Natural killer cell treated with Interleukin-12 subunit alpha and Interleukin-12 subunit beta and Interleukin-15 and Interleukin-18, amount 100 ng/mL, for 72 hours (primary cell): ENCODE data around the gene USHBP1. TPM values are rescaled to one million over a fixed set of nuclear protein-coding genes. Genes with fewer than 3 reads are reported as not detected.
A peak's percentile ranks its signal among the peaks of the same experiment; 100 is the strongest.
"Not testable (repeated sequence)": the region's sequence is repeated elsewhere in the genome, so short reads cannot be mapped to it uniquely, and the experiment has no call there.

Experiments
- ATAC-seq, 2 donors: fragments of 150-1000 bp; cut with Tn5 transposase in 1 of 2; sonication (Bioruptor Pico), chemical (Tn5 transposase) in 1 of 2; 2 replicates each; pipeline ENCODE4 v1.10.0; 2021
- DNase-seq: peaks from one replicate; pipeline ENCODE4 v3.0.0; 2022; ENCODE audit warnings: low spot score
- H3K27ac Mint-ChIP-seq, 2 donors: 1 replicate in 1 of 2; 2 replicates in 1 of 2; pipeline ENCODE4 v1.8.0; 2022; ENCODE audit warnings: mixed read lengths in 2 of 2, mild to moderate bottlenecking in 1 of 2, moderate library complexity in 1 of 2
- H3K27me3 Mint-ChIP-seq, 2 donors: 1 replicate in 1 of 2; 2 replicates in 1 of 2; pipeline ENCODE4 v1.8.0; 2022; ENCODE audit warnings: mixed read lengths in 2 of 2
- H3K36me3 Mint-ChIP-seq: one replicate; pipeline ENCODE4 v1.8.0; 2022; ENCODE audit warnings: mixed read lengths
- H3K4me1 Mint-ChIP-seq, 2 donors: 1 replicate in 1 of 2; 2 replicates in 1 of 2; pipeline ENCODE4 v1.8.0; 2022; ENCODE audit warnings: low read depth in 2 of 2, mixed read lengths in 2 of 2, mild to moderate bottlenecking in 1 of 2
- H3K4me3 Mint-ChIP-seq: one replicate; pipeline ENCODE4 v1.8.0; 2022; ENCODE audit warnings: mixed read lengths
- H3K9me3 Mint-ChIP-seq: 2 replicates; pipeline ENCODE4 v1.8.0; 2022; ENCODE audit warnings: mixed read lengths
- total RNA-seq, 2 donors: library from RNA; stranded (reverse); gene quantifications; one replicate each; pipeline ENCODE4 v1.2.3, GENCODE V29; 2022

The USHBP1 gene
- total RNA-seq, 2 donors from 2014 or later, result not detected

DNA sequence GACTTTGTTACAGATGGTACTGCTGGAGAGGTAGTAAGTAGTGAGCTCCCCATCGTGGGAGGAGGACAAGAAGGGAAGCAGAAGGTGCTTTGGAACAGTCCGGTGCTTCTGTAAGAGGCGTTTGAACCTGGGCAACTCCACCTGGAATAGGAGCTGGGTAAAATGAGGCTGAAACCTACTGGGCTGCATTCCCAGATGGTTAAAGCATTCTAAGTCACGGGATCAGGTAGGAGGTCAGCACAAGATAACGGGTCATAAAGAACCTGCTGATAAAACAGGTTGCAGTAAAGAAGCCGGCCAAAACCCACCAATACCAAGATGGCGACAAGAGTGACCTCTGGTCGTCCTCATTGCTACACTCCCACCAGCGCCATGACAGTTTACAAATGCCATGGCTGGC is 22.2 kb upstream of the USHBP1 start:
- Mint-ChIP-seq H3K4me1 (peaks cover 4 to 8% of the 10 kb centered on the region in 2 donors), H3K9me3 (no peaks in the 10 kb centered on the region), H3K27me3 (peaks cover 0 to 2% of the 10 kb centered on the region in 2 donors), H3K4me3 (no peak overlapping the region), H3K27ac (no peak overlapping the region), H3K36me3 (no peaks in the 10 kb centered on the region)
- ATAC-seq (no peak), DNase-seq (no peak)

DNA sequence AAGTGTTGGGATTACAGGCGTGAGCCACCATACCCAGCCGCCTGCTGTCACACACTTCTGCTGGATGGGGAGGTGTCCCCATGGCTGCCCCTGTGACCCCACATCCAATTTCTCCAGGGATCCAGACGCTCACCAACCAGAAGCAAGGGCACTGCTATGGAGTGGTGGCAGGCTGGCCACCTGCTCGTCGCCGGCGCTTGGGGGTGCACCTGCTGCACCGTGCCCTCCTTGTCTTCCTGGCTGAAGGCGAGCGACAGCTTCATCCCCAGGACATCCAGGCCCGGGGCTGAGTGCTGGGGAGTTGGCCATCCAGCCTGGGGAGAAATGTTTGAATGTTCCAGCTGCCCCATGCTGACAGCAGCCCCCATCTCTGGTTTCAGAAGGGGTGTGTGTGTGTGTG is 21.7 kb upstream of the USHBP1 start:
- Mint-ChIP-seq H3K27me3 (peaks cover 0 to 2% of the 10 kb centered on the region in 2 donors), H3K4me1 (peaks cover 4 to 8% of the 10 kb centered on the region in 2 donors), H3K27ac (no peak overlapping the region), H3K9me3 (no peaks in the 10 kb centered on the region), H3K4me3 (no peak overlapping the region), H3K36me3 (no peaks in the 10 kb centered on the region)
- no peak for ATAC-seq
- no peak for DNase-seq

GRCh38 chr19:17285415-17286135 is 21.0 kb upstream of the USHBP1 start:
- H3K27ac Mint-ChIP-seq, result no peak overlapping the region
- H3K4me3 Mint-ChIP-seq, result no peak overlapping the region
- DNase-seq (no peak), ATAC-seq (no peak)
- H3K9me3 Mint-ChIP-seq, result no peaks in the 10 kb centered on the region
- no peaks in the 10 kb centered on the region for H3K36me3 Mint-ChIP-seq
- H3K4me1 Mint-ChIP-seq, result peaks cover 4 to 8% of the 10 kb centered on the region in 2 donors
- peaks cover 0 to 2% of the 10 kb centered on the region in 2 donors for H3K27me3 Mint-ChIP-seq

DNA sequence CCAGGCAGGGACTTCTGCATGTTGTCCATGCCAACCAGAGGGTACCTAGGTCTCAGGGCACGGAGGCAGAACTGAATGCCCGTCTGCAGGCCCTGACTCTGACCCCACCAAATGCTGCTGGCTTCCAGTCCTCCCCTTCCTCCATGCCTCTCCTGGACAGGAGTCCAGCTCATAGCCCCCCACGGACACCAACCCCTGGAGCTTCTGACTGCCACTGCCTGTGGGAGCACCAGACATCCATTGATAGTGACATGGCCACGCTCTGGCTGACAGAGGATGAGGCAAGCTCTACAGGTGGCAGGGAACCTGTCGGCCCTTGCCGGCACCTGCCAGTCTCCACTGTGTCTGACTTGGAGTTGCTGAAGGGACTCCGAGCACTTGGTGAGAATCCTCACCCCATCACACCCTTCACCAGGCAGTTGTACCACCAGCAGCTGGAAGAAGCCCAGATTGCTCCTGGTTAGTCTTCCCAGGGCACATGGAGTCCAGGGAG is 19.0 kb upstream of the USHBP1 start:
- Mint-ChIP-seq H3K36me3 (no peaks in the 10 kb centered on the region), H3K4me1 (peaks cover 4 to 8% of the 10 kb centered on the region in 2 donors), H3K9me3 (no peaks in the 10 kb centered on the region), H3K27me3 (peaks cover 0 to 2% of the 10 kb centered on the region in 2 donors), H3K27ac (no peak overlapping the region), H3K4me3 (no peak overlapping the region)
- no peak for DNase-seq
- no peak for ATAC-seq

- DNase-seq (peak; percentile 83), ATAC-seq (peak; percentile 89 to 94)
- H3K4me3 Mint-ChIP-seq, result peak overlapping the region; percentile 89
- H3K4me1 Mint-ChIP-seq, result peaks cover 4 to 8% of the 10 kb centered on the region in 2 donors
- no peaks in the 10 kb centered on the region for H3K9me3 Mint-ChIP-seq
- H3K27me3 Mint-ChIP-seq, result peaks cover 0 to 2% of the 10 kb centered on the region in 2 donors
- no peaks in the 10 kb centered on the region for H3K36me3 Mint-ChIP-seq
- H3K27ac Mint-ChIP-seq, result peak overlapping the region in 1 of 2 donors; percentile 35
Measured at GRCh38 chr19:17282488-17283125, 18.1 kb upstream of the USHBP1 start.

GRCh38 chr19:17281391-17282304 is 17.1 kb upstream of the USHBP1 start, which contains the start of gene ANKLE1:
TSS of gene ANKLE1 (plus strand) at chr19:17281901. CDS start at chr19:17281921, 20 bp downstream.
- peak within 1 kb of the TSS in 1 of 2 donors; percentile 35 for H3K27ac Mint-ChIP-seq
- H3K27me3 Mint-ChIP-seq, result peaks cover 0 to 2% of the 10 kb centered on the region in 2 donors
- no peaks in the 10 kb centered on the region for H3K36me3 Mint-ChIP-seq
- H3K9me3 Mint-ChIP-seq, result no peaks in the 10 kb centered on the region
- H3K4me3 Mint-ChIP-seq, result peak within 1 kb of the TSS; percentile 89
- peak; percentile 43 to 64 for ATAC-seq
- peaks cover 4 to 8% of the 10 kb centered on the region in 2 donors for H3K4me1 Mint-ChIP-seq
- no peak for DNase-seq

DNA sequence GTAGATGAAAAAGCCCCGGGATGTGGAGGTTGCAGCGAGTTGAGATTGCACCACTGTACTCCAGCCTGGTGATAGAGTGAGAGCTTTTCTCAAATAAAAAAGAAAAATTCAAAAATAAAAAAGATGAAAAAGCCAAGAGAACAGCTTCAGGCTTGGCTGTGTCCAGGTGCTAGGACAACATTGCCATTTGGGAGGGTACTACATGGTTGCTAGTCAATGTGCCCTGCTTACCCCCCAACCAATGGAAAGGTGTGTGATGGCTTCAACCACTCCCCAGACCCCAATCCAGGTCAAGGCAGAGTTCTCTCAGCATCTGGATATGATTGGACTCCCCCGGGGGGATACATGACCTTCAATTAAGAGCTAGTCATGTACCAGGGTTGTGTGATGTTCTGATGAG is 14.9 kb upstream of the USHBP1 start:
- Mint-ChIP-seq H3K36me3 (no peaks in the 10 kb centered on the region), H3K4me3 (no peak overlapping the region), H3K4me1 (peaks cover 4 to 8% of the 10 kb centered on the region in 2 donors), H3K9me3 (no peaks in the 10 kb centered on the region), H3K27ac (no peak overlapping the region), H3K27me3 (peaks cover 0 to 2% of the 10 kb centered on the region in 2 donors)
- DNase-seq, result no peak
- no peak for ATAC-seq

DNA sequence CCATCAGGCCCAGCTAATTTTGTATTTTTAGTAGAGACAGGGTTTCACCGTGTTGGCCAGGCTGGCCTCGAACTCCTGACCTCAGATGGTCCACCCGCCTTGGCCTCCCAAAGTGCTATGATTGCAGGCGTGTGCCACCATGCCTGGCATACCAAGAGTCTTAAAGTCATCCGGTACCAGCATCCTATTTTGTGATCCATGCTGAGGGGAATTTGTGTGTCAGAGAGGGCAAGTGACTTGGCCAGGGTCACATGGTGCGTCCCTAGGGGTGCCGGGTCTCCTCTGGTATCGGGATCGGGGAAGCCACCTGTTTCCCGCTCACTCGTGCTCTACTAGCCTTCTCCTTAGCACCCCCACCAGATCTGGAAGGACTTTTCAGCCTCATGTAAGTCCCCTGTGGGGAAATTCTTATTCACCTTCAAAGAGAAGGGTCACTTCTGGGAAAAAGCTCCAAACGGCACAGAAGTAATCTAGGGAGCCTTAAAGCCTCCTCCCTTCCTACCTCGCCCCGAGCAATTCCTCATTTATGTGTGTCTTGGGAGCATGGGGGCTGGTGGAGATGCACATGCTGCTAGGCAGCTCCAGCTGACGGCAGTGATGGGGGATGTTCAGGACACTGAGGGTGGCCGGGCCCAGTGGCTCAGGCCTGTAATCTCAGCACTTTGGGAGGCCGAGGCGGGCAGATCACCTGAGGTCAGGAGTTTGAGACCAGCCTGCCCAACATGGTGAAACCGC is 11.1 kb upstream of the USHBP1 start:
- Mint-ChIP-seq H3K27me3 (no peaks in the 10 kb centered on the region), H3K9me3 (no peaks in the 10 kb centered on the region)

DNA sequence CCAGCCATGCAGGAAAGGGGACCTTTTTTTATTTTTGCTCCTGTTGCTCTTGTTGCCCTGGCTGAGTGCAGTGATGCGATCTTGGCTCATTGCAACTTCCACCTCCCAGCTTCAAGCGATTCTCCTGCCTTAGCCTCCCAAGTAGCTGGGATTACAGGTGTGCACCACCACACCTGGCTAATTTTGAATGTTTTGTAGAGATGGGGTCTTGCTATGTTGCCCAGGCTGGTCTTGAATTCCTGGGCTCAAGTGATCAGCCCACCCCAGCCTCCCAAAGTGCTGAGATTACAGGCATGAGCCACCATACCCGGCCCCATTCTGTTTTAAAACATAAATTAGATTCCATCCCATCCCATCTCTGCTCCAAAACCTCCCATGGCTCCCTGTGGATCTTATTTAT is 10.3 kb upstream of the USHBP1 start:
- not testable (repeated sequence) for ATAC-seq, H3K36me3 Mint-ChIP-seq, H3K4me3 Mint-ChIP-seq, H3K9me3 Mint-ChIP-seq, H3K27me3 Mint-ChIP-seq, H3K4me1 Mint-ChIP-seq, H3K27ac Mint-ChIP-seq, DNase-seq

More for the DNA sequence above, 11.1 kb upstream of the USHBP1 start:
- ATAC-seq (no peak), DNase-seq (no peak)
- H3K4me1 Mint-ChIP-seq, result no peaks in the 10 kb centered on the region
- no peak overlapping the region for H3K4me3 Mint-ChIP-seq
- H3K36me3 Mint-ChIP-seq, result no peaks in the 10 kb centered on the region
- no peak overlapping the region for H3K27ac Mint-ChIP-seq

DNA sequence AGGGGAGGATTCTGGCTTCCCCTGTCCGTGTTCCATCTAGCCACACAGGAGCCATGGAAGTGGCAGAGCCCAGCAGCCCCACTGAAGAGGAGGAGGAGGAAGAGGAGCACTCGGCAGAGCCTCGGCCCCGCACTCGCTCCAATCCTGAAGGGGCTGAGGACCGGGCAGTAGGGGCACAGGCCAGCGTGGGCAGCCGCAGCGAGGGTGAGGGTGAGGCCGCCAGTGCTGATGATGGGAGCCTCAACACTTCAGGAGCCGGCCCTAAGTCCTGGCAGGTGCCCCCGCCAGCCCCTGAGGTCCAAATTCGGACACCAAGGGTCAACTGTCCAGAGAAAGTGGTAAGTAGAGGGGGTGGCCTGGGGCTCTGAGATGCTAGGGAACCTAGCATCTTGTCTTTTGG is 4.2 kb upstream of the USHBP1 start:
- H3K27me3 Mint-ChIP-seq, result no peaks in the 10 kb centered on the region
- H3K9me3 Mint-ChIP-seq, result no peaks in the 10 kb centered on the region
- H3K4me3 Mint-ChIP-seq, result peak overlapping the region; percentile 72
- H3K27ac Mint-ChIP-seq, result peak overlapping the region in 1 of 2 donors; percentile 39
- ATAC-seq (no peak), DNase-seq (no peak)
- H3K4me1 Mint-ChIP-seq, result peaks cover 11 to 15% of the 10 kb centered on the region in 2 donors
- no peaks in the 10 kb centered on the region for H3K36me3 Mint-ChIP-seq

- H3K27me3 Mint-ChIP-seq, result no peaks in the 10 kb centered on the region
- H3K27ac Mint-ChIP-seq, result peak within 1 kb of the TSS; percentile 39 to 67
- H3K4me3 Mint-ChIP-seq, result peak within 1 kb of the TSS; percentile 72
- ATAC-seq, result peak; percentile 97 to 98
- H3K4me1 Mint-ChIP-seq, result peaks cover 11 to 17% of the 10 kb centered on the region in 2 donors
- H3K9me3 Mint-ChIP-seq, result no peaks in the 10 kb centered on the region
- no peaks in the 10 kb centered on the region for H3K36me3 Mint-ChIP-seq
- DNase-seq, result peak; percentile 96
Measured at GRCh38 chr19:17266975-17267788, 2.6 kb upstream of the USHBP1 start, which contains the start of gene BABAM1. TSS of gene BABAM1 (plus strand) at chr19:17267443. CDS start at chr19:17268807, 1,364 bp downstream.

DNA sequence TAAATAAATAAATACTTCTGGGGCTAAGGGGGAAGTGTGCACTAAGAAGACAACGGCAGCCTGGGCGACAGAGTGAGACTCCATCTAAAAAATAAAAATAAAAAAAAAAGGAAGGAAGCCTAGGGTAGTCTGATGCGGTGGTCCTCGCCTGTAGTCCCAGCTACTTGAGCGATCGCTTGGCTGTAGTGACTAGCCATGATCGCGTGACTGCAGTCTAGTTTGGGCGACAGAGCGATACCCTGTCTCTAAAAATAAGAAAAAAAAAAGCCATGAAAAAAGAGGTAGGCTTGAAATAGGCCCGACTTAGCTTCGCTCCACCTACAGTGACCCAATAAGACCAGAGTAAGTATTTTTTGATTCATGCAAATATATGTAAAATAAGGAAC is 2.0 kb upstream of the USHBP1 start:
- H3K36me3 Mint-ChIP-seq, result no peaks in the 10 kb centered on the region
- no peaks in the 10 kb centered on the region for H3K27me3 Mint-ChIP-seq
- H3K9me3 Mint-ChIP-seq, result no peaks in the 10 kb centered on the region
- DNase-seq, result no peak
- no peak for ATAC-seq
- H3K4me1 Mint-ChIP-seq, result peaks cover 11 to 17% of the 10 kb centered on the region in 2 donors
- peak overlapping the region; percentile 72 for H3K4me3 Mint-ChIP-seq
- peak overlapping the region; percentile 39 to 67 for H3K27ac Mint-ChIP-seq
